OCI-M2 (cell line): ENCODE measurements around the gene MICA.
"Not testable (repeated sequence)": the region's sequence is repeated elsewhere in the genome, so short reads cannot be mapped to it uniquely, and the experiment has no call there.

Experiments used
- DNase-seq: peaks from one replicate; lab custom pipeline; 2025; ENCODE audit not compliant: unreplicated experiment; lab: John Stamatoyannopoulos, UW

Gene MICA

DNA sequence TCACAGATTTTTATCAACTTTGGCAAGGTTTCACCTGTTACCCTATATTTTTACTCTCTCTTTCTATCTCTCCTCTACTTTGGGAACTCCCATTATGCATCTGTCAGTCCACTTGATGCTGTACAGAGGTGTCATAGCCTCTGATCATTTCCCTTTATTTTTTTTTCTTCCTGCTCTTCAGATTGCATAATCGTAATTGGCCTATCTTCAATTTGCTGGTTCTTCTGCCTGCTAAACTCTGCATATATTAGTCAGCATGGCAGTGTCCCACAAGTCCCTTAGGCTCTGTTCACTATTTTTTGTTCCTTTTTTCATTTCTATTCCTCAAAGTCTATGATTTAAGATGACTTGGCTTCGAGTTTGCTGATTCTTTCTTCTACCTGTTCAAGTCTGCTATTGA is 49.9 kb downstream of the MICA start:
- DNase-seq: no peak

DNA sequence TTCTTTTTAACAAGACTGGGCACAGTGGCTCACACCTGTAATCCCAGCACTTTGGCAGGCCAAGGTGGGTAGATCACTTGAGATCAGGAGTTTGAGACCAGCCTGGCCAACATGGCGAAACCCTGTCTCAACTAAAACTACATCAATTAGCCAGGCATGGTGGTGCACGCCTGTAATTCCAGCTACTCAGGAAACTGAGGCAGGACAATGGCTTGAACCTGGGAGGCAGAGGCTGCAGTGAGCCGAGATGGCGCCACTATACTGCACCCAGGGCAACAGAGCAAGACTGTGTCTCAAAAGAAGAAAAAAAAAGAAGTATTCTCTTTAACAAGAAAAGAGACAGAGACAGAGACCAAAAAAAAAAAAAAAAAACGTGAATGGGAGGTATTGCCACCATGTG is 56.5 kb downstream of the MICA start:
- not testable (repeated sequence) for DNase-seq

DNA sequence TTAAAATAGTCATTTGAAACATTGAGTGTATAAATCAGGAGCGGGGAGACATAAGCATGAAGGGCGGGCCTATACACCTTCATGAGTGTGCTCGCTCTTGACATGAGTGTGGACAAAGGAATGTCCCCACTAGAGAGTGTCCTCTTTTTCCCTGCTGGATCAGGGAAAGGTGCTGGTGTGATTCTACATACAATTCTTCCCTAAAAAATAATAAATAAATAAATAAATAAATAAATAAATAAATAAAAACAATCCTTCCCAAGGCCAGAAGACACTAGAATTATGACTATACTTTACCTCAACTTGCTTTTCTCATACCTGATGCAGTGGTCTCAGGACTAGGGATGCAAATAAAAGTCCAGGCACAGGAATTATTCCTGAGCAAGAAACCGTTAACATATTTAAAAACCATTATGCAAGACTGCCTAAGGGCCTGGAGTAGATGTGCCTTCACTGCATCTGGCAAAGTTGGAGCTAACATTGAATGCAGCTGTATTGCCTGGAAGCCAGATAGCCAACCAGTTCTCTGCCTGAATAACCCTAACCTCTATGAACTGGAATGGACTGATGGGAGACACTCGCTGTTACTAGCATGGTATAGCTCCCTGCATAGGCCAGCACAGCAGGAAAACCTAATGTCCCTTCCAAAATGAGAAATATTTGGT is 57.1 kb downstream of the MICA start:
- DNase-seq: no peak

DNA sequence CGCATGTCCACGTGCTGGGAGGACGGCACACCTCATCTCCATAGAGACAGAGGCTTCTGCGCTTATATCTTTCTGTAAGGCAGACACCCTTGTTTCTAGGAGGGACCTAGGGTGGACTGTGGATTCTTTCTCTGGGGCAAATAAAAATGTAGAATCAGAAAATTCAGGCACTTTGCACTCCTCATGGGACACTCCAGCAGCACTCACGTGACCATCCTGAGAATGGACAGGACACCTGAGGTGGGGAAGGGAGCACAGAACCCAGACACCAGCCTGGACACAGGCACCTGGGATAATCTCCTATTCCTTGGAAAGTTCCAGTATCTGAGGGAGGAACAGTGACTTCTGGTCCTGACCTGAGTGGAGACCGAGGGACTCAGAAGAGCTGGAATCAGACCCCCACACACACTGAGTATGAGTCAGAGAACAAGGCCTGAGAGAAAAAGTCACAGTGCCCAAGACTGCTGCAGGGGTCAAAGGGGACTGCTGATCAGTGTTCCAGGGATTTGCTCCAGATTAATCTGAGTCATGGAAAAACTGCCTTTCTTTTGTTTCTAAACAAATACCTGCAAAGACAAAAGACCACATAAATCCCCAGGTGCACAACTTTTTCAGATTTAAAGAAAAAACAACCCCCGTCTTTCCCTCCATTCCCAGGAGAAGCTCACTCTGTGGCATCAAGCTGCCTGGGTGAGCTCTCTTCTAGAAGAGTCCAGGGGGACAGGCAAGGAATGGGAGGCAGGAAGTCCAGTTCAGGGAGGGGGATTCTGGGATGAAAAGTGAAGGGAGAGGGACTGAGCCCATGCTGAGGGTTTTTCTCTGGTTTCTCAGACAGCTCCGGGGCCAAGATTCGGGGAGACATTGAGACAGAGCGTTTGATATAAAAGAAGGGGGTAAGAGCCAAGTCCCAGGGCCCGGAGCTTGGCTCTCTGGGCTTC is 58.9 kb downstream of the MICA start:
- DNase-seq: no peak

DNA sequence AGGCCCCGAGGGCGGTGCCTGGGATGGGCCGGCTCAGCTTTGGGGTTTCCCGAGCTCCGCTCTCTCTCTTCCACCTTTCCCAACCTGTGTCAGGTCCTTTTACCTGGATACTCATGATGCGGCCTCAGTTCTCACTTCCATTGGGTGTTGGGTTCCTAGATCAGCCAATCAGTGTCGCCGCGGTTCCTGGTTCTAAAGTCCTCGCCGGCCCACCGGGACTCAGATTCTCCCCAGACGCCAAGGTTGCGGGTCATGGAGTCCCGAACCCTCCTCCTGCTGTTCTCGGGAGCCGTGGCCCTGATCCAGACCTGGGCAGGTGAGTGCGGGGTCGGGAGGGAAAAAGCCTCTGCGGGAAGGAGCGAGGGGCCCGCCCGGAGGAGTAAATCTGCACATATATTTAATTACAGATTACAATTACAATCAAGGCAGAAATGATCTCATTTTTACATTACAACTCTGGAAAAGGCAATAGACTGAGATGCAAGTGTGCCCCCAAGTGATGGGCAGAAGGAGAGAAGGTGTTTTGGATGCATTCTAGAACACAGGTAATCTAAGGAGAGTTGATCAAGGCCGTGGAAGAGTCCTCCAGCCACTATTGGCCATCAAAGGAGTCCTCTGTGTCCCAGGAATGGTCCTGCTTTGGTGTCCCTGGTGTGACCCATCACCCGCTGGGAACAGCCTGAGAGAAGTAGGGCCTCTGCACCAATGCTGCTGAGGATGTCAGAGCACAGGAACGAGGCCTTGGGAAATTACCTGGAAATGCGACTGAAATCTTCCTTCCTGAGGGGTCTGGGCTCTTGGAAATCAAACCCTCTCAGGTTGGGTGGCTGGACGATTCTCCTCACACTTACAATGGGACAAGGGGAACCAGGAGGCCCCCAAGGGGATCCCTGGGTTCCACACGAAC is 59.8 kb downstream of the MICA start:
- no peak for DNase-seq

DNA sequence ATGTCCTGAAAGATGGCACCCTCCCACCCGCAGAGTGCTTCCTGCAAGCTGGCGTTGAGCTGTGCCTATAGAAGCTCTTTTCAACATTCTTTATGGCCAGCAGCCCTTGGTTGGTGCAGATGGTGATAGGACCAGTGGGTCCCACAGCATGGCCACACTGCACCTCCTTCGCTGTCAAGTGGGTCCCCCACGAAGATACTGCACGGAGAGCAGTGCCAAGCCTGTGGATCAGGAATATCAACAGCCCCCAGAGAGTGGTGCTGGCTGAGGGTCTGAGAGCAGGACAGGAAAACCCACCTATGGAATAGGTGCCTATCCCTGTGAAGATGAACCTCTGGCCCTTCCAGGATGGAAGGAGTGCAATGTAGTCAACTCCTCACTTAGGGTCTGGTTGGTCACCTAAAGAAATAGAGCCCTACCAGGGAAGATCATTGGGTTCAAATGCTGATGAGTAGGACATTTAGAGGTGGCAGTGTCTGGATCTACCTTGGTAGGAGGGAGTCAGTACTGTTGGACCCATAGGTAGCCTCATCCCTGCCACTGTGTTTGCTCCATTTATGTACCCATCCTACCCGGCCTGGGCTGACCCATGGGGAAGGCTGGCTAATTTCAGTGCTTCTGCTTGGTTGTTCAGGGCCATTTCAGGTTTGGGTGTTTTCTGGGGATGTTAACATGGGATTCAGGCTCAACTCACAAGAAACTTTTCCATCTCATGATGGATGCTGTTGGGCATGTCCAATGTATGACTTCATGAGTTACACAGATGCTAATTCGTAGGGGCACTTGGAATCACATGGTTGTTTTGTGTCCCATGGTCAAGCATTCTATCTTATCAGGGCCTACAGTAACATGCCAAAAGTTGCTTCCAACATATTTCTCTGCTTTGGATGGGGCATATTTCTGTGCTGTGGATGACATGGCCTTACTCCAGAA is 61.1 kb downstream of the MICA start:
- no peak for DNase-seq
